Hepatic stellate cell (primary cell): Measurements from ENCODE around the gene FXYD2.
"Not testable (repeated sequence)": the region's sequence is repeated elsewhere in the genome, so short reads cannot be mapped to it uniquely, and the experiment has no call there.

Experiments
- DNase-seq: peaks from one replicate; pipeline ENCODE4 v3.0.0; 2011; ENCODE audit warnings: low spot score

The FXYD2 gene

GRCh38 chr11:117820516-117820915, 4.0 kb downstream of the FXYD2 start:
- no peak for DNase-seq

DNA sequence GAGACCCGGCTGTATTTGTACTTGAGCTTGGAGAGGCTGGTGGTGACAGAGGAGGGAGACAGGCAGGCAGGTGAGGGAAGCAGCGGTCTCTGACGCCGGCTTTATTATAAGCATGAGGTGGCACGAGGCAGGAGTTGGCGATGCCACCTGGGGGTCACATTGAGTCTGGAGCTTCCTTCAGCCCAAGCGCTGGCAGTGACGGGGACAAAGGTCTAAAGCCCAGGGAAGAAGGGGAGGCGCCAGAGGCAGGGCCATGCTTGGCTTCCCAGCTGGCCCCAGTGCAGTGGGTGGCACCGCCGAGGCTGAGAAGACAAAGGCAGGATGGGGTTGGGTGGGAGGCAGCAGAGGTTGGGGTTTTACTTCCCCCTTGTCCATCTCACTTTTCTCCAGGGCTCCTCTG, 4.5 kb downstream of the FXYD2 start:
- DNase-seq = no peak

GRCh38 chr11:117819096-117820040, 5.2 kb downstream of the FXYD2 start:
- DNase-seq = peak; percentile 65

DNA sequence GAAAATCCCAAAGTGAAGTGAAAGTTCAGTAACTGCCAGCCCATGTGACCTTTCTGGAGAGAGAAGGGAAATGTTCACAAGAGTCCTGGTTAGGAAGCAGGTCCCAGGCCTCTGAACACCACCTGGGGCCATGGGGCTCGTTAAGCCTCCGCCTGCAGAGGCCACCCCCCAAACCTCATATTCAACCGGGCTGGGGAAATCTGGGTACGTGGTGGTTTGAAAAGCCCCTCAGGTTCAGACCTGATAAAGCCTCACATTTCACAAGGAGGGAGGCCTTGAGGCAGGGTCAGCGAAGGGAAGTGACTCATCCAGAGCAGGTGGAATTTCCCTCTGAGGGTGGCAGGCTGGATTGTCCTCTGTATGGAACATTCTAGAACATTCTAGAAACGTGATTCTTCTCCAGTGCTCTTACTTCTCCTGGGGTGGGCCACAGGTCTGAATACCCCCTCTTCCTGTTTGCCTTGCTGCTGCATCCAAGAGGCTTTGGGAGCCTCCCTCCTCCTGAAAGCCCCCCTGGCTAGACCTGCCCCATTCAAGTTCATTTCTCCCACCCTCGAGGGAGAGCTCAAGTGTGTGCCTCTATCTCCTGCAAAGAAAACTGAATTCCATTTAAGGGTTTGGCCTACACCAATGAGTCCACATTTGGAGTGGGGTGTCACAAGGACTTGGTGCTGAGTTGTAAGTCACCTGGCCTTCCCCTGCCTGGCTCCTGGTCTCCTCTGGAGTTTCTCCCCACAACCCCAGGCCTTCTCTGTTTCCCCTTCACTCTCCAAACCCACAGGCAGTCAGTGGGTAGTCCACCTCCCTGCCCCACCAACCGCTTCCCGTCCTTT, 6.3 kb downstream of the FXYD2 start:
- no peak for DNase-seq

DNA sequence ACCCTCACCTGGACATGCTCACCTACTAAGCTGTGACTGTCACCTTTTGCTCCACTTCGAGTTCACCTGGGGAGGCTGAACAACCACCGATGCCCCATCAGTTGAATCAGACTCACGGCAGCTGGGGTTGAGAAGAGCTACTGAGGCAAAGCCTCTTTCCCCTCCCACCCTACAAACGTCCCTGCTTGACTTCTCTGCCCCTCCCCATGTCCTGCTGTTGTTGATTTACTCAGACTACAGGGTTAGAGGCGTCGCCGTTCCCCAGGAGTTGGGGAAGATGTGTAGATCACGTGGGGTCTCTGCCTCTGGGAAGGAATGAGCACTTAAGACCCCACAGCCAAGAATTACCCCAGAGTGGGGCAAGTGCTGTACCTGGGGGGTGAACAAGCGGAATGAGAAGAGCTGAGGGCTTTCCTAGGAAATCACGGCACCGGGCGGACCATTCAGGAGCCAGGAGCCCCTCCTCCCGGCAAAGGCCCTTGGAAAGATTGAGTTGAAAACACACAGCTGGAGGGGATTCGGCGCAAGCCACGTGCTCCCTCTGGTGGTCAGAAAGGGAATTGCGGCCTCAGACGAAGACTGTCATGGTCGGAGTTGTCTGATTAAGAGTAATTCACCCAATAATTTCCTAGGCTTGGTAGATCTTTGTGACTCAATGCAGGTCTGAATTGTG, 7.0 kb downstream of the FXYD2 start:
- peak; percentile 79 for DNase-seq

GRCh38 chr11:117816846-117817367, 7.6 kb downstream of the FXYD2 start:
- DNase-seq = no peak

- DNase-seq = peak; percentile 32
Measured at GRCh38 chr11:117816151-117816741, 8.3 kb downstream of the FXYD2 start.

DNA sequence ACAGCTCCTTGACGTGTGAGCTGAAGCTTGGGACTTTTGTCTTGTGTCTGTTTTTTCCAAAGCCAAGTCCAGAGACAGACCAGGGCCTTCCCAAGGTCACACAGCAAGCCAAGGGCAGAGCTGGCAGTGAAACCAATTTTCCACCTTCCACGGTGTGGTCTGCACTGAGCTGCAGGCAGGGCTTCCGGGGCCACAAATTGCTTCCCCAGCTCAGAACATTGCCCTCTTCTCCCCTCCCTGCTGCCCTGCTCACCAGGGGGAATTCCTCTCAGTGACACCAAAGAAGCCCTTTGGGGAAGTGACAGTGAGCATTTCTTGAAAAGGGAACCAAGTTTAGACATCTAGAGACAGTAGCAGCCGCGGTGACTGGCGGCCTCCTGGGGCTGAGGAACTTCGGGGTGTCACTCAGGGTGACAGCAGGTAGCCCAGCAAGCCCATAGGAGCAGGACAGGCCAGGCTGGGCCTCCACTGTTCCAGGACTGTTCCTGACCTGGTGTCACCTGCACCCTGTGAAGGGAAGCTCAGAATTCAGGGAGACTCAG, 9.2 kb downstream of the FXYD2 start:
- no peak for DNase-seq

DNA sequence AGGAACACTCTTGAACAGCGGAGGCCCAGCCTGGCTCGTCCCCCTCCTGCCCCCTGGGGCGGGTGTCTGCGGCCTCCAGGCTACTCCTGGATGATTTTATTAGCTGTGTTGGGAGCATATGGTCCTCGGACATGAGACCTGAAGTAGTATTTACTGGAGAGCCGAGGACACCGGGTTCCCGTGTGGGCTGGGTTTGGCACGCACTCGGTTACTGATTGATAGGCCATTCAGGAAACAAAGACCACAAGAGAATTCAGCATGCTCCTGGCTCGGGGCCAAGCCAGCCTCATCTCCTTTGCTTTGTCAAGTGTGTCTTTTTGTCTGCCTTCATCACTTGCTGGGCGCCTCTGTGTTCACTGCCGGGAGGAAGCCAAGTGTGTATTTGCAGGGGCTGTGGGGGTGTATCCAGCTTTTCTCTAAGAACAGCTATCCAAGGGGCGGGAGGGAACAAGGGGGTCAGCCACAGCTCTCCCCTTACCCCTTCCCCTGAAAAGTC, 9.7 kb downstream of the FXYD2 start:
- no peak for DNase-seq

DNA sequence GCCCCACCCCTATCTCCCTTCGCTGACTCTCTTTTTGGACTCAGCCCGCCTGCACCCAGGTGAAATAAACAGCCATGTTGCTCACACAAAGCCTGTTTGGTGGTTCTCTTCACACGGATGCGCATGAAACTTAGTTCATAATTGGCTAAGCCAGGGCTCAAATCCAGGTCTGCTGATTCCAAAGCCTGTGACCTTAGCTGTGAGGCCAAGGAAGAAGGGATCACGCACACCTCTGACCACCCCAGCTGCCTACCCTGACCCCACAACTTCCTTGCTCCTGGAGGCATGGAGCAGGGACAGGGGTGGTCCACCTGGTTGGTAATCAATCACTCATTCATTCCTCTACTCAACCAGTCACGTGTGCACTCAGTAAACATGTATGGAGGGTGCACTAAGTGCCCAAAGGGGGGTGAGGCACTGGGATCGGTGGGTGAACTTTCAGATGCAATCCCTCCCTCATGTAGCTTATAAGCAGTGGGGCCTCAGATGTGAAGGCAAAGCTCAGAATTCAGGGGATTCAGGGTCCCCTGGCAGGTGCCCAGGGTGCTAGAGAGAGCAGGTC, 10.3 kb downstream of the FXYD2 start:
- DNase-seq = no peak

DNA sequence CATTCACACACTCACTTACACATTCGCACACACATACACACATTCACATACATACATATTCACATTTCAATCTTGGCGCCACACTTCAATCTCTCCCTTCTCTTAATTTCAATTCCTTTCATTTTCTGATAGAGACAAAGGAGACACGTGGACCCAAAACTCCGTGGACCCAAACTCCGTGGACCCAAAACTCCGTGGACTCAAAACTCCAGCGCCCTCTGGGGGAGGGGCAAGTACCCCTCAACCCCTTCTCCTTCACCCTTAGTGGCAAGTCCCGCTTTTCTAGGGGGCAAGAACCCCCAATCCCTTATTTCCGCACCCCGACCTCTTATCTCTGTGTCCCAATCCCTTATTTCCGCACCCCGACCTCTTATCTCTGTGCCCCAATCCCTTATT, 14.5 kb downstream of the FXYD2 start:
- DNase-seq = not testable (repeated sequence)

DNA sequence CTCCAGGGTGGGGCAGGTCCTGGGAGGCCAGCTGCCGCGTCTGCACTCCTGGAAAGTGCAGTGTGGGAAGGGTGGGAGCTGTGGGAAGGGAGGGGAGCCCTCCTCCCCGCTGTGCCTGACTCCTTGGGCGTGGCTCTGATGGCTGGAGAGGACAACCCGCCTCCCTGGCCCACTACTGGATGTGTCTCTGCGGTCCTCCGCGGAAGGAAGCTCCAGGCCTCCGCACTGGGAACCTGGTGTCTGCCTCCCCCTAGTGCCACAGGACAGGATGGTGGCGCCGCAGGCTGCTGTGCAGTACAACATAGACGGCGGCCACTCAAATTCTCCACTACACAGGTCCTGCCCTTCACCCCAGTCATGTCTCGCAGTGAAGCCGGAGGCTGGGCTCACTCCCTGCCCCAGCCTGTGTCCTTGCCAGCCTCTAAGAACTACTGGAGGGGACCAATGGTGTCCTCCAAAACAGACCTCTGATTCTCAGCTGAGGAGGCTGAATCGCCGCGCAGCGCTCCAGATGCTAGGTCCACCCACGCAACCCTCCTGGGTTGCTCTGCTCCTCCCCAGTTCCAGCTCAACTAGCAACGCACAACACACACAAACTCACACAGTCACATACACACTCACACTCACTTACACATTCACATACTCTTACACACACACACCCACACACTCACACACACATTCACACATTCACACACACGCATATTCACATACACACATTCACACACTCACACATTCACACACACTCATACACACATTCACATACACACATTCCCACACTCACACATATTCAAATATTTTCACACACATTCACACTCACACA, 15.1 kb downstream of the FXYD2 start:
- DNase-seq = peak; percentile 79

DNA sequence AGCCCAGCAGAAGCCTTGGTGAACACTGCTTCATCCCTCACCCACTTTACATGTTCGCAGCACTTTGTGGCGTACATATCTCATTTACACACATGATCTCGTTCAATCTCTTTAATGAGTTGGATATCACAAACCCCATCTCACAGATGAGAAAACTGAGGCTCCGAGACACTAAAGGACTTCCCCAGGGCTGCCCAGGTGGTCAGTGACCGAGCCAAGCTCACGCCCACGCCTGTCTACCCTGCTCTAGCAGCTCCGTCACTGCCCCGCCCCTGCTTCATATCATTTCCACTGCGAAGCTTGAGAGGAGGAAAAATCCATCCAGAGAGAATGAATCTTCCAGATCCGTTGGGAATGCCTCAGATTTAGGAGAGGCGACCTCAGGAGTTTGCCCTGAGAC, 15.8 kb downstream of the FXYD2 start:
- DNase-seq = no peak

GRCh38 chr11:117807482-117808327, 16.8 kb downstream of the FXYD2 start:
- DNase-seq = peak; percentile 64

GRCh38 chr11:117806846-117807245, 17.7 kb downstream of the FXYD2 start:
- DNase-seq = no peak

GRCh38 chr11:117805045-117805444, 19.5 kb downstream of the FXYD2 start:
- DNase-seq = no peak

GRCh38 chr11:117803896-117804295, 20.6 kb downstream of the FXYD2 start:
- no peak for DNase-seq

GRCh38 chr11:117799634-117800033, 24.9 kb downstream of the FXYD2 start:
- DNase-seq = no peak

DNA sequence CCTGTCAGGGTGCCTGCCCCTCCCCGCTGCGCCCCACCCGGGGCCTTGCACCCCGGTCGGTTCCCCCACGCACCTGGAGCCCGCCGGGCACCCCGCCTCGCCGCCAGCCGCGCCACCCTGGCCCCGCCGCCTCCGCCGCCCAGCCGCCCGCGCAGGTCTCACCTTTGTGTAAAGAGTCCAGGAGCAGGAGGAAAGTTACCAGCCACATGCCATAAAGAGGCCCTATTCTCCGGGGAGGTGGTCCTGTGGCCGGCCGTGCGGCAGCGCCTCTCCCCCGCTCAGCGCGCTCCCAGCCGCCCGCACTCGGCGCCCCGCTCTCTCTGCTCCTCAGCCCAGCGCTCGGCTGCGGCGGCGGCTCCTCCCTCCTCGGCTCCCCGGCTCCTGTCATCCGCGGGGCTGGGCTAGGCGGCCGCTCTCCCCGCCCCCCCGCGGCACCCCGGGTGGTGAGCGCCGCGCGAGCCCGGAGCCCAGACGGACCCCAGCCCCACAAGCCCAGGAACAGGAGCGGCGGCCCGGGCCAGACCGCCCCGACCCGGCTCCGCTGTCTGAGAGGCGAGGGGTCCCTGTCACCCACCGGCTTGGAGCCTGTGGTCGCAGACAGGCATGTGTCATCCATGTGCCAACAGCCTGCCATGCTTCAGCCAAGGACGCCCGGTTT, 27.5 kb downstream of the FXYD2 start, which contains the start of gene DSCAML1:
TSS of gene DSCAML1 (minus strand) at position 345 of the 658 bp plus-strand sequence. CDS start at position 208, 137 bp downstream.
- no peak for DNase-seq
